Measurements from ENCODE around the gene PPP1R12C. TPM values are rescaled to one million over a fixed set of nuclear protein-coding genes. Genes with fewer than 3 reads are reported as not detected.

PPP1R12C gene
- polyA plus RNA-seq, 1 donor = 94.4 TPM

DNA sequence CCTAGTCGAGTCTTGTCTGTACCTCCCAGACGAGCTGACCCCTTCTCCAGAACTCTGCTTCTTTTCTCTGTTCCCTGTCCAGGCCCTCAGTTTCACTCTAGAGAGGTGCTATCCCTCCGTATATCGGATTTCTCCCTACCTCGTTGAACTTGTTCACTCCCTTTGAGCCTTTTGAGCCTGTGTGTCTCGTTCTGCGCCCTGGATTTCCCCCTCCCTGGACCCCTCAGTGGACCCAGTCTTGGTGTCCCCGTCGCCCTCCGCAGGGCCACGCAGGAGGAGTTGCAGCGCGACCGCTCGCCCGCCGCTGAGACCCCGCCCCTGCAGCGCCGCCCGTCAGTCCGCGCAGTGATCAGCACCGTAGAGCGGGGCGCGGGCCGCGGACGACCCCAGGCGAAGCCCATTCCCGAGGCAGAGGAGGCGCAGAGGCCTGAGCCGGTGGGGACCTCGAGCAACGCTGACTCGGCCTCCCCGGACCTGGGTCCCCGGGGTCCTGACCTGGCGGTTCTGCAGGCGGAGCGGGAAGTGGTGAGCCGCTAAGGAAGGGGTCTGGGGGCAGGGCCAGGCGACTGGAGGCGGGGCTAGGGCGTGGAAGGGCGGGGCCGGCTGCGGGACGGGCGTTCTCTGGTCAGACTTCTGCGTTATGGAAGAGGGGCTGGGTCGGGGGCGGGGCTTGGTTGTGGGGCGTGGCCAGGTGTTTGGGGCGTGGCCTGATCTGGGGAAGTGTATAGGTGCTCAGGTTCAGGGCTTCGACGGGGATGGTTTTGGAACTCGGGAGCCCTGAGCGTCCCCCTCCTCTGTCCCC is 36.3 kb downstream of the PPP1R12C start:
- Histone ChIP-seq H3K4me1 (ENCODE audit: control insufficient read depth, insufficient read depth, low read length) (peaks cover 20% of the 10 kb centered on the region), H3K27me3 (ENCODE audit: control insufficient read depth, insufficient read depth, low read length) (peaks cover 70% of the 10 kb centered on the region), H3K9me3 (ENCODE audit: control insufficient read depth, low read depth, low read length) (peaks cover 18% of the 10 kb centered on the region), H3K36me3 (ENCODE audit: control insufficient read depth, insufficient read depth, low read length) (no peaks in the 10 kb centered on the region), H3K27ac (ENCODE audit: low read length) (peak overlapping the region; percentile 65), H3K4me3 (ENCODE audit: low read length) (peak overlapping the region; percentile 50)
- peak; percentile 86 to 91 for DNase-seq
- no CpG with 5 or more reads among the region's 60 CpGs for WGBS (ENCODE audit: insufficient coverage, low lambda C conversion rate)

DNA sequence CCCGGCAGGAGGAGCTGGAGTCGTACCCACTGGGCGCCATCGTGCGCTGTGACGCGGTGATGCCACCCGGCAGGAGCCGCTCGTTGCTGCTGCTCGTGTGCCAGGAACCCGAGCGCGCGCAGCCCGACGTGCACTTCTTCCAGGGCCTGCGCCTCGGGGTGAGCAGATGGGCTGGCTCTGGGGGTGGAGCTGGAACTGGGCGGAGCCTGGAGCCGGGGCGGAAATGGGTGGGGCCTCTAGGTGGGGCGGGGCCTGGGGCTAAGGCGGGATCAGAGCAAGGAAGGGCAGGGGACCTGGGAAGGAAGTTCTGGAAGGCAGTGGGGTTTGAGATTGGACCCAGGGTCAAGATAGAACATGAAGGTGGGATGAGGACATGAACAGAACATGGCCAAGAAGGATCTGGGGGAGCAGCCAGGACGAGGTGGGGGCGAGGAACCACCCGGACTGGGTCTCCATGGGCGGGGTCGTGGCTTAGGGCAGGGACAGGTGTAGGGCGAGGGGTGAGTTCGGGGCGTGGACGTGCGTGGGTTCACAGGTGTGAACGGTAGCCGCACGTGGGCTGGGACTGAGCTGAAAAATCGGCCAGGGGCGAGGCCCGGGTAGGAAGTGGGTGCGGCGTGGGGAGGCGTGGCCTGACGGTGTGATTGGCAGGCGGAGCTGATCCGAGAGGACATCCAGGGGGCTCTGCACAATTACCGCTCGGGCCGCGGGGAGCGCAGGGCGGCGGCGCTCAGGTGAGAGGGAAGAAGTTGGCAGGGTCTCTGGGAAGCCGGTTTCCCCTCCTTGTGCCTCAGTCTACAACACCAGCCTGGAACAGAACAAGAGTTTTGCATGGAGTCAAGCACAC is 37.1 kb downstream of the PPP1R12C start:
- peaks cover 62% of the 10 kb centered on the region for H3K27me3 ChIP-seq (ENCODE audit: control insufficient read depth, insufficient read depth, low read length)
- peaks cover 18% of the 10 kb centered on the region for H3K9me3 ChIP-seq (ENCODE audit: control insufficient read depth, low read depth, low read length)
- peak; percentile 74 to 85 for DNase-seq
- peaks cover 22% of the 10 kb centered on the region for H3K4me1 ChIP-seq (ENCODE audit: control insufficient read depth, insufficient read depth, low read length)
- peak overlapping the region; percentile 50 for H3K4me3 ChIP-seq (ENCODE audit: low read length)
- H3K36me3 ChIP-seq (ENCODE audit: control insufficient read depth, insufficient read depth, low read length) = no peaks in the 10 kb centered on the region
- WGBS (ENCODE audit: insufficient coverage, low lambda C conversion rate) = no CpG with 5 or more reads among the region's 55 CpGs
- peak overlapping the region; percentile 65 for H3K27ac ChIP-seq (ENCODE audit: low read length)

DNA sequence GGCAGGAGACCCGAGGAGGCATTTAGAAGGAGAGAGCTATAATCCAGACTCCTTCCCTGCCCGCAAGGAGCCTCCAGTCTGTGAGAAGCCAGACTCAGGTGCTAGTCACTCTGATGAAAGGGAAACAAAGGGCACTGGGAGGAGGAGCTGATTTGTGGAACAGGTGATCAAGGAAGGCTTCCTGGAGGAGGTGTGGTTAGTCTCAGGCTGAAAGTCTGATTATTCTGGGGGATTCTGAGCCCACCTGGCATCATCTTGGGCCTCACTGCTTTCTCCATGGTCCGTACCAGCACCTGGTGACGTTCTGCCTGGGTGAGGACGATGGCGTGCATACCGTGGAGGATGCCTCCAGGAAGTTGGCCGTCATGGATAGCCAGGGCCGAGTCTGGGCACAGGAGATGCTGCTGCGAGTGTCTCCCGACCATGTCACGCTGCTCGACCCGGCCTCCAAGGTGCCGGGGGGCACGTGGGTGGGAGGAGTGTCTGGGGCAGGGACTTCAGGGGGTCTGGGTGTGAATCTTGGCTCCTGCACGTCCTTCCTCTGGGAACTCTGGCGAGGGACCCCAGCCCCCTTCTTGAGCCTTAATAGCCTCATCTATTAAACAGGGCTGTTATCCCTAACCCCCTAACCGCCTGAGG is 37.9 kb downstream of the PPP1R12C start:
- H3K9me3 ChIP-seq (ENCODE audit: control insufficient read depth, low read depth, low read length) = peaks cover 18% of the 10 kb centered on the region
- H3K4me3 ChIP-seq (ENCODE audit: low read length) = no peak overlapping the region
- peaks cover 54% of the 10 kb centered on the region for H3K27me3 ChIP-seq (ENCODE audit: control insufficient read depth, insufficient read depth, low read length)
- peaks cover 26% of the 10 kb centered on the region for H3K4me1 ChIP-seq (ENCODE audit: control insufficient read depth, insufficient read depth, low read length)
- WGBS (ENCODE audit: insufficient coverage, low lambda C conversion rate) = no CpG with 5 or more reads among the region's 19 CpGs
- no peaks in the 10 kb centered on the region for H3K36me3 ChIP-seq (ENCODE audit: control insufficient read depth, insufficient read depth, low read length)
- no peak for DNase-seq
- no peak overlapping the region for H3K27ac ChIP-seq (ENCODE audit: low read length)

DNA sequence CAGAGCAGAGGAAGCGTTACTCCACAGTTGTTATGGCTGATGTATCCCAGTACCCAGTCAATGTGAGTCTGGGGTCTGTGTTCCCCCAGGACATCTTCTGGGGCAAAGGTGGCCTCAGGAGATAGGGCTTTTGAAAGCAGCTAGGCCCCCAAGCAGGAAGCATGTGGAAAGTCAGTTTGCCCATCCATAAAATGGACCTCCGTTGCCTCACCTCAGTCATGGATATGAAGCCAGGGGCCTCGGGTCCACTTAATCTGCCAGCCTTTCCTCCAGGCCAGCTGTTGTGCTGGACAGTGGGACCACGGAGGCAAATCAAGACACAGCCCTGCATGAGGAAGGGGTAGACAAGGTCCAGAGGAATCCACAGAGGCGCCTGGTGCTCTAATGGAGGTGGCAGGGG is 38.4 kb downstream of the PPP1R12C start:
- Histone ChIP-seq H3K9me3 (ENCODE audit: control insufficient read depth, low read depth, low read length) (peaks cover 18% of the 10 kb centered on the region), H3K4me3 (ENCODE audit: low read length) (no peak overlapping the region), H3K27me3 (ENCODE audit: control insufficient read depth, insufficient read depth, low read length) (peaks cover 49% of the 10 kb centered on the region), H3K36me3 (ENCODE audit: control insufficient read depth, insufficient read depth, low read length) (no peaks in the 10 kb centered on the region), H3K4me1 (ENCODE audit: control insufficient read depth, insufficient read depth, low read length) (peaks cover 26% of the 10 kb centered on the region), H3K27ac (ENCODE audit: low read length) (no peak overlapping the region)
- no peak for DNase-seq
- WGBS (ENCODE audit: insufficient coverage, low lambda C conversion rate) = no CpG with 5 or more reads among the region's 5 CpGs

DNA sequence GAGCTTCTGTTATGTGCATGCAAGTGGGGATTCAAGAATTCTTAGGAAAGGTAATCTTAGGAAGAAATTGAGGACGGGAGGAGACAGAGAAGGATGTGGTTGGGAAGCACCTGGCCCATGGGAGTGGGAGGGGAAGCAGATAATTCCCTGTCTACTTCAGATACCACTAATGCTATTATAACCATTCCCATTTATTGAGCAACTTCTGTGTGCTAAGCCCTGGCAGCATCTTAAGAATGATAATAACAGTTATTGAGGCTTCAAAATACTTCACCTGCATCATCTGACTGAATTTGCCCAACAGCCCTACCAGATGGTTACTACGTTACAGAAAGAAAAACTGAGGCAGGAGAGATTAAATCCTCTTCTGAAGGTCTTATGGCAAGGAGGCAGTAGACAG is 40.3 kb downstream of the PPP1R12C start:
- Histone ChIP-seq H3K27ac (ENCODE audit: low read length) (no peak overlapping the region), H3K9me3 (ENCODE audit: control insufficient read depth, low read depth, low read length) (peaks cover 9% of the 10 kb centered on the region), H3K27me3 (ENCODE audit: control insufficient read depth, insufficient read depth, low read length) (peaks cover 30% of the 10 kb centered on the region), H3K4me3 (ENCODE audit: low read length) (no peak overlapping the region), H3K4me1 (ENCODE audit: control insufficient read depth, insufficient read depth, low read length) (peaks cover 26% of the 10 kb centered on the region), H3K36me3 (ENCODE audit: control insufficient read depth, insufficient read depth, low read length) (no peaks in the 10 kb centered on the region)
- DNase-seq = no peak
- WGBS (ENCODE audit: insufficient coverage, low lambda C conversion rate) = no CpG with 5 or more reads among the region's 2 CpGs

DNA sequence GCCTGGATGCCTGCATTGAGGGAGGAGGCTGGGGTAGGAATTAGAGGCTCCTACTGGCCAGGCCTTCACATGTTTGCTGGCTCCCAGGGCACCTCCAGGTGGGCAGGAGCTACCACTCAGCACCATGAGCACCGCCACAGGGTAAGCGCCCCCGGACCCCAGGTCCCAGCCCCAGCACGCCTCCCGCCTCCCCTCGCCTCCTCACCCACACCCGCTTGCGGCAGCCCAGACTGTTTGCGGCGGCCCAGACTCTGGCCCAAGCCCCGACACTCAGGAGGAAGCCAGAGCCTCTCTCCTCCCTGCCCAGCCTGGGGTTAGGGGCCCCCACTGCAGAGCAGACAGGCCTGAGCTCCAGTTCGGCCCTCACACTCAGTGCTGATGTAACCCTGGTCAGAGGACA is 41.1 kb downstream of the PPP1R12C start:
- peaks cover 2% of the 10 kb centered on the region for H3K9me3 ChIP-seq (ENCODE audit: control insufficient read depth, low read depth, low read length)
- no peak overlapping the region for H3K27ac ChIP-seq (ENCODE audit: low read length)
- peaks cover 22% of the 10 kb centered on the region for H3K4me1 ChIP-seq (ENCODE audit: control insufficient read depth, insufficient read depth, low read length)
- no CpG with 5 or more reads among the region's 12 CpGs for WGBS (ENCODE audit: insufficient coverage, low lambda C conversion rate)
- DNase-seq = no peak
- H3K36me3 ChIP-seq (ENCODE audit: control insufficient read depth, insufficient read depth, low read length) = no peaks in the 10 kb centered on the region
- no peak overlapping the region for H3K4me3 ChIP-seq (ENCODE audit: low read length)
- peaks cover 22% of the 10 kb centered on the region for H3K27me3 ChIP-seq (ENCODE audit: control insufficient read depth, insufficient read depth, low read length)

DNA sequence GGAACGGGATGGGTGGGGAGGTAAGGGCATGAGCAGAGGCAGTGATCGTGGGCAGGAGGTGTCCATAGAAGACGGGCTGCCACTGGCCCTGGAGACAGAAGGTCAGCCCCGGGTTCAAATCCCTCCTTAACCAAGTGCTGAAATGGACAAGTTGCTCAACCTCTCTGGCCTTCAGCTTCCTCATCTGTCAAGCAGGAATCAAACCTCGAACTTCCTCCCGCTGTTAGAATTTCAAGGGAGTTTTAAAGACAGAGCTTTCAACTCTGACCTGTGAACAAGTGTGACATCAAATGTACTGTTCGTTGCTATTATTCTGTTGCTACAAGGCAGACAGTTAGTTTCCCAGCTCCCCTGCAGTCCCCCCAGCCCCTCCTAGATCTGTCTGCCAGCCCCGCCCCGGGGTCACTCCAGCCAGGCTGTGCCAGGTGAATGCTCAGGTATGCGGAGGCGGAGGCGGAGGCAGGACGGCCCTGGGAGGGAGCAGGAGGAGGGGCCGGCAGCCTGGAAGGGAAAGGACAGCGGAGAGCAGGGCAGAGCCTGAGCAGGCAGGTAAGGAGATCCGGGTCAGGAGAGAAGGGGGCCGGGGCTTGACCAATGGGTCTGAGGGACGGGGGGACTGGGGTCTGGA is 42.0 kb downstream of the PPP1R12C start, which contains the start of gene EPS8L1:
Gene EPS8L1, plus strand, starts transcription at position 499 of the 628 bp plus-strand sequence. CDS start 576 bp downstream, outside the sequence.
- Histone ChIP-seq H3K9me3 (ENCODE audit: control insufficient read depth, low read depth, low read length) (no peaks in the 10 kb centered on the region), H3K4me3 (ENCODE audit: low read length) (peak within 1 kb of the TSS; percentile 16), H3K36me3 (ENCODE audit: control insufficient read depth, insufficient read depth, low read length) (no peaks in the 10 kb centered on the region), H3K27ac (ENCODE audit: low read length) (peak within 1 kb of the TSS; percentile 8), H3K4me1 (ENCODE audit: control insufficient read depth, insufficient read depth, low read length) (peaks cover 14% of the 10 kb centered on the region), H3K27me3 (ENCODE audit: control insufficient read depth, insufficient read depth, low read length) (peaks cover 14% of the 10 kb centered on the region)
- WGBS (ENCODE audit: insufficient coverage, low lambda C conversion rate) = 11% methylated on average over 4 of the region's 18 CpGs
- DNase-seq = peak; percentile 75 to 83

DNA sequence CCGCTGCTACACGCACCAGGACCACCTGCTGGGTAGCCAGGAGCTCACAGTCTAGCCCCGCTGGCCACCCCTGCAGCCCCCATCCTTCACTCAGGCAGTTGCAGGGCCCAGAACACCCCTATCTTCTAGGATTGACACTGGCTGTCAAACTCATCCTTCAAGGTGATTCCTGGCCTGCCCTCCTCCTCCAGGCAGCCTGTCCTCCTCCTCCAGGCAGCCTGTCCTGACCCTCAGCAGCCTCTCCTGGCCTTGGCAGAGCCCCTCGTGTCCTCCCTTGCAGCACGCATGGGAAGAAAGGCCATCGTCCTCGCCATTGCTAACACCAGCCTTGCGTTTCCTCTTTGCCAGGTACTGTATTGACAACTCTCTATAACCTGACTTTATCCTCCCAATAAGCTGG is 45.5 kb downstream of the PPP1R12C start:
- H3K9me3 ChIP-seq (ENCODE audit: control insufficient read depth, low read depth, low read length) = no peaks in the 10 kb centered on the region
- no peak overlapping the region for H3K4me3 ChIP-seq (ENCODE audit: low read length)
- DNase-seq = no peak
- peaks cover 10% of the 10 kb centered on the region for H3K4me1 ChIP-seq (ENCODE audit: control insufficient read depth, insufficient read depth, low read length)
- H3K27ac ChIP-seq (ENCODE audit: low read length) = no peak overlapping the region
- H3K36me3 ChIP-seq (ENCODE audit: control insufficient read depth, insufficient read depth, low read length) = no peaks in the 10 kb centered on the region
- peaks cover 16% of the 10 kb centered on the region for H3K27me3 ChIP-seq (ENCODE audit: control insufficient read depth, insufficient read depth, low read length)
- WGBS (ENCODE audit: insufficient coverage, low lambda C conversion rate) = no CpG with 5 or more reads among the region's 8 CpGs

DNA sequence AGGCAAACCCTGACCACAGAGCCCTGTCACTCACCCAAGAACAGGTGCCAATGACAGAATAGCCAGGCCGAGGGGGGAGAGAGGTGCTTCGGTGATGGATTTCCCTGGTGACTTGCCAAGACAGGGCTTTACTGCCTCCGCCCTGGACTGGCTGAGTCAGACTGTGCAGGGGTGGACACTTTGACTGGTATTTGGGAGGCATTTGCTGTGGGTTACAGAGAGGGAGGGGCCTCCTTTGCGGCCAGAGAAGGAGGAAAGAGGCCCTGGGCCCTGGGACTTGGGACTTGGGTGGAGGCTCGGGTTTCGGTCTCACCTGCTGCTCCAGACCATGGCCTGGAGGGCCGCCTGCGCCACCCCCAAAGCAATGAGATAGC is 46.3 kb downstream of the PPP1R12C start:
- H3K4me1 ChIP-seq (ENCODE audit: control insufficient read depth, insufficient read depth, low read length) = peaks cover 10% of the 10 kb centered on the region
- WGBS (ENCODE audit: insufficient coverage, low lambda C conversion rate) = no CpG with 5 or more reads among the region's 8 CpGs
- H3K9me3 ChIP-seq (ENCODE audit: control insufficient read depth, low read depth, low read length) = no peaks in the 10 kb centered on the region
- no peak overlapping the region for H3K27ac ChIP-seq (ENCODE audit: low read length)
- no peaks in the 10 kb centered on the region for H3K36me3 ChIP-seq (ENCODE audit: control insufficient read depth, insufficient read depth, low read length)
- no peak overlapping the region for H3K4me3 ChIP-seq (ENCODE audit: low read length)
- DNase-seq = peak in 1 of 2 donors; percentile 67
- peaks cover 19% of the 10 kb centered on the region for H3K27me3 ChIP-seq (ENCODE audit: control insufficient read depth, insufficient read depth, low read length)

Data from large intestine (tissue), 3 donors.